T-cell (primary cell): ENCODE data around the gene DNAAF2. TPM values are rescaled to one million over a fixed set of nuclear protein-coding genes. Genes with fewer than 3 reads are reported as not detected.

Source experiments
- ATAC-seq, 4 experiments: fragments of 200-7000 bp in 3 of 4; fragments of 150-1000 bp in 1 of 4; cut with Tn5 transposase; replicated peaks in 1 of 4; 1 replicate in 3 of 4; 2 replicates in 1 of 4; pipeline ENCODE4 v1.10.0; 2021; ENCODE audit warnings: moderate library complexity in 3 of 4, mild to moderate bottlenecking in 2 of 4, moderate number of reproducible peaks in 1 of 4
- CTCF ChIA-PET, 2 donors: fragments of 300-600 bp; sonication (Branson Sonifier 250); formaldehyde crosslinking; loops; one replicate each; lab custom pipeline; 2022; ENCODE audit warnings: antibody characterized with exemption in 2 of 2; lab: Charles Lee
- POLR2A ChIA-PET, 2 donors: fragments of 300-600 bp; sonication (Branson Sonifier 250); formaldehyde crosslinking; loops; one replicate each; lab custom pipeline; 2022; ENCODE audit warnings: antibody characterized with exemption in 2 of 2; lab: Charles Lee
- DNase-seq, 35 experiments: peaks; one replicate each; pipeline versions ENCODE4 v3.0.0 to v3.0.0-alpha.2; 2013 to 2023
- H3K27ac ChIP-seq: one replicate; pipeline ENCODE4 v1.5.1; 2013; ENCODE audit warnings: low read length
- H3K27me3 ChIP-seq, 2 experiments: replicated peaks in 1 of 2; 1 replicate in 1 of 2; 2 replicates in 1 of 2; pipeline versions ENCODE4 v1.6.1 to v1.7.0; 2013; ENCODE audit warnings: low read length in 1 of 2, mixed read lengths in 1 of 2; ENCODE audit not compliant: control insufficient read depth in 2 of 2, insufficient read depth in 2 of 2; ENCODE audit errors: extremely low read depth in 1 of 2
- H3K36me3 ChIP-seq, 2 donors: 1 replicate in 1 of 2; 2 replicates in 1 of 2; pipeline versions ENCODE4 v1.6.1 to v1.7.0; 2013; ENCODE audit warnings: low read length in 1 of 2; ENCODE audit not compliant: control insufficient read depth in 2 of 2, insufficient read depth in 1 of 2; ENCODE audit errors: extremely low read depth in 1 of 2
- H3K4me1 ChIP-seq, 2 experiments: 1 replicate in 1 of 2; 2 replicates in 1 of 2; pipeline versions ENCODE4 v1.6.1 to v1.7.0; 2013; ENCODE audit warnings: low read length in 2 of 2, mixed read lengths in 1 of 2; ENCODE audit not compliant: insufficient read depth in 2 of 2, control insufficient read depth in 1 of 2; ENCODE audit errors: extremely low read depth in 1 of 2
- H3K4me3 ChIP-seq, 2 donors: 1 replicate in 1 of 2; 2 replicates in 1 of 2; pipeline versions ENCODE4 v1.5.1 to v1.7.0; 2013; ENCODE audit warnings: mild to moderate bottlenecking in 2 of 2, low read length in 1 of 2, moderate library complexity in 1 of 2; ENCODE audit not compliant: control insufficient read depth in 1 of 2; ENCODE audit errors: extremely low read depth in 1 of 2
- H3K9me3 ChIP-seq: 2 replicates; pipeline ENCODE4 v1.7.0; 2013
- H3K27ac Mint-ChIP-seq, 2 donors: one replicate each; pipeline ENCODE4 v1.8.0; 2020 to 2021; ENCODE audit warnings: mild to moderate bottlenecking in 2 of 2, mixed read lengths in 2 of 2
- H3K27me3 Mint-ChIP-seq, 2 donors: one replicate each; pipeline ENCODE4 v1.8.0; 2021 to 2022; ENCODE audit warnings: mixed read lengths in 2 of 2
- H3K36me3 Mint-ChIP-seq: one replicate; pipeline ENCODE4 v1.8.0; 2021; ENCODE audit warnings: mixed read lengths
- H3K4me1 Mint-ChIP-seq, 3 donors: one replicate each; pipeline ENCODE4 v1.8.0; 2020 to 2022; ENCODE audit warnings: mixed read lengths in 3 of 3, mild to moderate bottlenecking in 1 of 3
- H3K4me3 Mint-ChIP-seq, 3 donors: one replicate each; pipeline ENCODE4 v1.8.0; 2020 to 2022; ENCODE audit warnings: mild to moderate bottlenecking in 3 of 3, mixed read lengths in 3 of 3, moderate library complexity in 3 of 3
- H3K9me3 Mint-ChIP-seq, 3 donors: one replicate each; pipeline ENCODE4 v1.8.0; 2020 to 2022; ENCODE audit warnings: mixed read lengths in 3 of 3
- WGBS: methylation state at CpG from one replicate; pipeline ENCODE4 v1.1.5; 2013; ENCODE audit warnings: missing lambda C conversion rate; ENCODE audit not compliant: insufficient coverage; 5-methylcytosine and 5-hydroxymethylcytosine counted together
- total RNA-seq, 35 experiments: library from RNA in 6 of 35; stranded (reverse) in 6 of 35; fragments of 120-200 nt in 1 of 35; gene quantifications; one replicate each; pipeline versions ENCODE4 v1.2.1 to v1.2.4 and lab custom pipeline; 2013 to 2026

The DNAAF2 gene
- total RNA-seq, 5 donors from 2014 or later (not counting 1 experiment from before 2014, with no cell fraction given): 8.2 to 26.7 (median 10.0) TPM

DNA sequence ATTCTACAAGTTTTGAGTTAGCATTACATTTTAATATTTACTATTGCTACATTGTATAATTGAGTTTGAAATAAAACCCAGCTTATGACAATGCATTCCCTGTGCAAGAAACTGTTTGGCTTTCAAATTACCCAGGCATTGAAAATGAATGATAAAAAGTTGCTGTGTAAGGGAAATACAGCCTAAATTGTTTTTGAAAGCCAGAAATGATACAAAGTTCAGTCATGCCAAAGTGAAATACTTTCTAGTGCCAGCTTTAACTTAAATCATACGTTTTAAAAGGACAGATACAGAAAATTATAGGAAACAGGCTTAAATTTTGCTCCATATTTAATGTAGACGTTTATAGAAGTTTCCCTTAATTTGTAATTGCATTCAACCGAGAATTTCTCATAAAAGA lies 11.7 kb downstream of the DNAAF2 start:
- H3K27me3 Mint-ChIP-seq: no peaks in the 10 kb centered on the region
- peaks cover 53 to 61% (median 55%) of the 10 kb centered on the region in 3 donors for H3K4me1 Mint-ChIP-seq
- DNase-seq: no peak
- H3K36me3 Mint-ChIP-seq: peaks cover 23% of the 10 kb centered on the region
- peak overlapping the region; percentile 97 to 99 (median 97) for H3K4me3 Mint-ChIP-seq
- H3K36me3 ChIP-seq: peaks cover under 1 to 5% of the 10 kb centered on the region in 2 donors
- no peaks in the 10 kb centered on the region for H3K9me3 ChIP-seq
- peak overlapping the region; percentile 64 for H3K27ac ChIP-seq
- CTCF ChIA-PET: interaction anchor here in 1 of 2 donors (0.5 to 2.9 kb wide), 6 partner anchors 9 to 240 kb away, joined by 3 to 26 read pairs (median 4); partner anchors contain the start of genes DNAAF2 and LRR1
- WGBS: no CpG with 5 or more reads among the region's 3 CpGs
- H3K27me3 ChIP-seq: no peaks in the 10 kb centered on the region
- H3K27ac Mint-ChIP-seq: peak overlapping the region; percentile 85 to 90
- no peak overlapping the region for H3K4me3 ChIP-seq
- POLR2A ChIA-PET: interaction anchor here in 1 of 2 donors (0.8 to 2.6 kb wide), 2 partner anchors 11 to 349 kb away, joined by 3 to 14 read pairs; partner anchors contain the start of gene DNAAF2
- peaks cover 20 to 30% of the 10 kb centered on the region in 2 experiments for H3K4me1 ChIP-seq
- H3K9me3 Mint-ChIP-seq: no peaks in the 10 kb centered on the region
- no peak for ATAC-seq

- WGBS: 45% methylated on average over 3 of the region's 3 CpGs
- Histone ChIP-seq H3K27ac (peak overlapping the region; percentile 95), H3K4me1 (peaks cover 20 to 34% of the 10 kb centered on the region in 2 experiments), H3K27me3 (no peaks in the 10 kb centered on the region), H3K4me3 (peak overlapping the region; percentile 74 to 78), H3K36me3 (peaks cover 5 to 17% of the 10 kb centered on the region in 2 donors), H3K9me3 (no peaks in the 10 kb centered on the region)
- Mint-ChIP-seq H3K36me3 (peaks cover 24% of the 10 kb centered on the region), H3K27me3 (no peaks in the 10 kb centered on the region), H3K9me3 (no peaks in the 10 kb centered on the region), H3K4me3 (peak overlapping the region; percentile 97 to 99 (median 97)), H3K4me1 (peaks cover 57 to 63% (median 58%) of the 10 kb centered on the region in 3 donors), H3K27ac (peak overlapping the region; percentile 88 to 98)
- peak in 1 of 35 experiments; percentile 18 for DNase-seq
- no peak for ATAC-seq
- ChIA-PET CTCF (interaction anchor here (0.5 to 2.7 kb wide), 5 partner anchors 12 to 207 kb away, joined by 3 to 77 read pairs (median 6); partner anchors contain the start of genes DNAAF2 (in 1 of the 2) and RPS29 (in 1 of the 2)), POLR2A (interaction anchor here (0.5 to 2.9 kb wide), 5 partner anchors 12 to 146 kb away, joined by 3 to 59 read pairs (median 8); partner anchors contain the start of genes DNAAF2 (in 1 of the 2) and KLHDC2 (in 1 of the 2))
Measured at GRCh38 chr14:49622022-49622607, 12.9 kb downstream of the DNAAF2 start.

DNA sequence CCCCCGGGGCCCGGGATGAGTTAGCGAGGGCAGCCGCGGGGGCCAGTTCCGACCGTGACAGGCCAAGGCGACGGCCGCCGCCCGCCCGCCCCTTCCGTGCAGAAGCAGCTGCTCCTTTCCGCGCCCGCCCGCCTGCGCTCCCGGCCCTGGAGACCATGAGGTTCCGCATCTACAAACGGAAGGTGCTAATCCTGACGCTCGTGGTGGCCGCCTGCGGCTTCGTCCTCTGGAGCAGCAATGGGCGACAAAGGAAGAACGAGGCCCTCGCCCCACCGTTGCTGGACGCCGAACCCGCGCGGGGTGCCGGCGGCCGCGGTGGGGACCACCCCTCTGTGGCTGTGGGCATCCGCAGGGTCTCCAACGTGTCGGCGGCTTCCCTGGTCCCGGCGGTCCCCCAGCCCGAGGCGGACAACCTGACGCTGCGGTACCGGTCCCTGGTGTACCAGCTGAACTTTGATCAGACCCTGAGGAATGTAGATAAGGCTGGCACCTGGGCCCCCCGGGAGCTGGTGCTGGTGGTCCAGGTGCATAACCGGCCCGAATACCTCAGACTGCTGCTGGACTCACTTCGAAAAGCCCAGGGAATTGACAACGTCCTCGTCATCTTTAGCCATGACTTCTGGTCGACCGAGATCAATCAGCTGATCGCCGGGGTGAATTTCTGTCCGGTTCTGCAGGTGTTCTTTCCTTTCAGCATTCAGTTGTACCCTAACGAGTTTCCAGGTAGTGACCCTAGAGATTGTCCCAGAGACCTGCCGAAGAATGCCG lies 13.7 kb downstream of the DNAAF2 start:
- Histone ChIP-seq H3K9me3 (no peaks in the 10 kb centered on the region), H3K27me3 (no peaks in the 10 kb centered on the region), H3K4me1 (peaks cover 20 to 34% of the 10 kb centered on the region in 2 experiments), H3K27ac (peak overlapping the region; percentile 95), H3K36me3 (peaks cover 5 to 20% of the 10 kb centered on the region in 2 donors), H3K4me3 (peak overlapping the region; percentile 74 to 78)
- WGBS: under 1% methylated on average over 62 of the region's 65 CpGs
- peak in 25 of 35 experiments; percentile 26 to 74 (median 53) for DNase-seq
- no peaks in the 10 kb centered on the region for H3K9me3 Mint-ChIP-seq
- peak overlapping the region; percentile 97 to 99 (median 97) for H3K4me3 Mint-ChIP-seq
- peak; percentile 7 to 41 (median 34) for ATAC-seq
- peaks cover 55 to 61% (median 61%) of the 10 kb centered on the region in 3 donors for H3K4me1 Mint-ChIP-seq
- CTCF ChIA-PET: interaction anchor here (0.5 to 2.7 kb wide), 17 partner anchors 9 to 240 kb away, joined by 3 to 77 read pairs (median 5); partner anchors contain the start of genes DNAAF2 (in 1 of the 2), KLHDC2 (in 1 of the 2), LRR1 (in 1 of the 2) and NEMF (in 1 of the 2)
- H3K27me3 Mint-ChIP-seq: no peaks in the 10 kb centered on the region
- H3K27ac Mint-ChIP-seq: peak overlapping the region; percentile 98 to 99
- H3K36me3 Mint-ChIP-seq: peaks cover 22% of the 10 kb centered on the region
- POLR2A ChIA-PET: interaction anchor here (0.5 to 2.9 kb wide), 16 partner anchors 11 to 242 kb away, joined by 3 to 59 read pairs (median 8); partner anchors contain the start of genes LRR1 (in 2 of the 2), RPS29 (in 2 of the 2), DNAAF2 (in 1 of the 2) and KLHDC2 (in 1 of the 2)

DNA sequence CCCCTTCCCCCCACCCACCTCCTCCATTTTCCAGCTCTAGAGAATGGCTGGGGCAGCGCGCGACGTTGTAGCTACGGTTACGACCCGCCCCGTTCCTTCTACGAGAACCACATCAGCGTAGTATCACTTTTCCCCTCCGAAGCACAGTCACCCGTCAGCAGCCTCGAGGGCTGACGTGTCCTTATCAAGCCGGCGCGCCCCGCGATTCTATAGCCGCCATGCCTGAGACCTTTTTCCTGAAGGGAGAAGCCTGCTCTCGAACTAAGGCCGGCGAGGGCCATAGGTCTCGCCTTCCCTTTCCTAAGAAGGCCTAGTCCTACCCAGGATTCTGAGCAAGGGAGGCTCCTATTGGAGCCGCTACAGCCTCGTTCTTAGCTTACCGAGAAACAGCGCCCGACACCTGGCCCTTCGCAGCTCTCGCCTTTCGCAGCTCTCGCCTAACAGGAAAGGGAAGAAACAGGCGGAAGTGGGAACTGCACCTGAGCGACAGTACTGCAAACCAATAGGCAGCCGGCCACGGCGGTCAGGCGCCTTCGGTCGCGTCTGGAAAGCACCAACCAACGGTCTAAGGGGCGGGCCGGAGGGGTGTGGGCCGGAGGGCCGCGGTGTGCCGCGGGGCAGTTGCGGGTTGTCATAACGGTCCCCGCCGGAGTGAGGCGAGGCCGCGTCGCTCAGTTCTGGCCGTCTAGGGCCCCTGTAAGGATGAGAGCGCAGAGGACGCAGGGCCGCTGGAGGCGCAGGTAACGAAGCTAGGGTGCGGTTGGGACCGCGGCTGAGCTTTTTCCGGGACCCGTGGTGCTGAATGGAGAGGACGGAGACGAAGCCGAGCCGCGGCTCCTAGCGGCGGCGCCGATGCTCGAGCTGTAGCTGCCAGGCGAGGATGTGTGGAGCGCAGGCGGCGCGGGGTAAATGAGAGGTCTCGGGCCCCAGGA lies 14.6 kb downstream of the DNAAF2 start, which contains the start of the genes MGAT2 and RPL36AL:
TSS of gene MGAT2 (plus strand) at position 618 of the 932 bp plus-strand sequence. CDS start 470 bp downstream, outside the sequence.
TSS of gene RPL36AL (minus strand) at position 445 of the 932 bp plus-strand sequence. CDS start 1,522 bp downstream, outside the sequence.
- no peaks in the 10 kb centered on the region for H3K9me3 ChIP-seq
- peak; percentile 88 to 91 (median 90) for ATAC-seq
- ChIA-PET POLR2A (interaction anchor here (0.5 to 2.9 kb wide), 33 partner anchors 8 to 1153 kb away, joined by 3 to 59 read pairs (median 5); partner anchors contain the start of genes LRR1 (in 2 of the 2), RPS29 (in 2 of the 2), DNAAF2 (in 1 of the 2) and KLHDC2 (in 1 of the 2)), CTCF (interaction anchor here (0.6 to 2.7 kb wide), 27 partner anchors 9 to 441 kb away, joined by 3 to 77 read pairs (median 4); partner anchors contain the start of genes DNAAF2 (in 2 of the 2), NEMF (in 2 of the 2), KLHDC2 (in 1 of the 2) and LRR1 (in 1 of the 2))
- H3K36me3 ChIP-seq: peaks cover 5 to 20% of the 10 kb centered on the region in 2 donors
- Mint-ChIP-seq H3K9me3 (no peaks in the 10 kb centered on the region), H3K4me3 (peak within 1 kb of the TSS; percentile 97 to 99 (median 97)), H3K27ac (peak within 1 kb of the TSS; percentile 98 to 99), H3K36me3 (peaks cover 19% of the 10 kb centered on the region), H3K27me3 (no peaks in the 10 kb centered on the region), H3K4me1 (peaks cover 51 to 58% (median 58%) of the 10 kb centered on the region in 3 donors)
- under 1% methylated on average over 85 of the region's 85 CpGs for WGBS
- H3K4me3 ChIP-seq: peak within 1 kb of the TSS; percentile 74 to 78
- peaks cover 20 to 34% of the 10 kb centered on the region in 2 experiments for H3K4me1 ChIP-seq
- peak within 1 kb of the TSS; percentile 95 for H3K27ac ChIP-seq
- DNase-seq: peak; percentile 84 to 96 (median 91)
- H3K27me3 ChIP-seq: no peaks in the 10 kb centered on the region

- peak overlapping the region; percentile 95 for H3K27ac ChIP-seq
- ATAC-seq (no peak), DNase-seq (no peak)
- WGBS: 3% methylated on average over 5 of the region's 11 CpGs
- H3K4me1 ChIP-seq: peaks cover 20 to 34% of the 10 kb centered on the region in 2 experiments
- H3K27me3 Mint-ChIP-seq: no peaks in the 10 kb centered on the region
- peaks cover 19% of the 10 kb centered on the region for H3K36me3 Mint-ChIP-seq
- peaks cover 5 to 20% of the 10 kb centered on the region in 2 donors for H3K36me3 ChIP-seq
- H3K27me3 ChIP-seq: no peaks in the 10 kb centered on the region
- peak overlapping the region; percentile 98 to 99 for H3K27ac Mint-ChIP-seq
- POLR2A ChIA-PET: interaction anchor here (0.6 to 2.9 kb wide), 24 partner anchors 8 to 1051 kb away, joined by 3 to 59 read pairs (median 7); partner anchors contain the start of genes RPS29 (in 2 of the 2), DNAAF2 (in 1 of the 2), KLHDC2 (in 1 of the 2) and LRR1 (in 1 of the 2)
- peak overlapping the region; percentile 97 to 99 (median 97) for H3K4me3 Mint-ChIP-seq
- no peaks in the 10 kb centered on the region for H3K9me3 ChIP-seq
- CTCF ChIA-PET: interaction anchor here (0.6 to 2.7 kb wide), 18 partner anchors 9 to 442 kb away, joined by 3 to 77 read pairs (median 5); partner anchors contain the start of genes DNAAF2 (in 2 of the 2), KLHDC2 (in 1 of the 2), LRR1 (in 1 of the 2) and RPS29 (in 1 of the 2)
- H3K9me3 Mint-ChIP-seq: no peaks in the 10 kb centered on the region
- peaks cover 45 to 54% (median 54%) of the 10 kb centered on the region in 3 donors for H3K4me1 Mint-ChIP-seq
- peak overlapping the region; percentile 74 to 78 for H3K4me3 ChIP-seq
Measured at GRCh38 chr14:49619730-49620129, 15.3 kb downstream of the DNAAF2 start.
